ENCODE results near the gene QSER1.
"Not testable (repeated sequence)": the region's sequence is repeated elsewhere in the genome, so short reads cannot be mapped to it uniquely, and the experiment has no call there.

The QSER1 gene

DNA sequence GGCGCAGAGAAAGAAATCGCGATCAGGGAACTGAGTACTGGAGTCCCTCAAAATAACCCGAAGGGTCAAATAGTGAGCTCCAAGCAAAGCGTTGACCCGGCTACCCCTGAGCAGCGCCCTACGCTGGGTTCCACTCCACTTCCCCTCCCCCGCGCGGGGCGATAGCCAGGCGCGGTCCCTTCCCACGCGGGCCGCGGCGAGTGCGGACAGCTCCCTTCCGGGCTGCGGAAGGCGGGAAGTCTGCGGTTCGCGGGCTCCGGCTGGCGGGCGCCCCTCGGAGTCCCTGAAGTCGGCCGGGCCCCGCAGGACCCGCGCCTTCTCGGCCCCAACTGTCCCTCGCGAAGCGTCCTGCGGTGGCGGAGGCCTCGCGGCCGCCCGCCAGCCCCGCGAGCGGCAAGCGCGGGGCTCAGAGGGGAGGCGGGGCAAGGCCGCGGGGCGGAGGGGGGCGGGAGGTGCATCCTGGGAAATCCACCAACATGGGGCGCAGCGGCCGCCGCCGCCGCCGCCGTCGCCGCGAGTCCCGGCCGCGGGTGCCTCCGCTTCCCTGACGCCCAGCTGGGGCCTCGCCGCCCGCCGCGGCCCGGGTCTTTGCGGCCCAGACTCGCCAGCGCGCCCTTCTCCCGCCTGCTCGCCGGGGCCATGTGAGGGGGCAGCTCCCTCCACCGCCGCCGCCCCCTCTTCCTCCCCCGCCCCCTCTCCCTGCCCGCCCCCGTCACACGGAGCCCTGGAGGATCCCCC, at the start of gene QSER1:
Gene QSER1, plus strand, starts transcription at position 457 of the 738 bp plus-strand sequence. CDS start 315 bp downstream, outside the sequence.
- no peak for FAIRE-seq

DNA sequence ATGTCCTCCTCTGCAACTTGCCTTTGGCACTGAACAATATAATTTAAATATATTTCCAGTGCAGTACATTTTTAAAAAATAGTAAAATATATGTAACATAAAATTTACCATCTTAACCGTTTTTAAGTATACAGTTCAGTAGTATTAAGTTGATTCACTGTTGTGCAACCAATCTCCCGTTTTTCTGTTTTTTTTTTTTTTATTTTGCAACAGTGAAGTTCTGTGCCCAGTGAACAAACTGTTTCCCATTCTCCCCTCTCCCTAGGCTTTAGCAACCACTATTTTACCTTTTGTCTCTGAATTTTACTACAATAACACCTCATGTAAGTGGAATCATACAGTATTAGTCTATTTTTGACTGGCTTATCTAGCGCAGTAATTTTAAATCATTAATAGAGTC, 49.1 kb upstream of the QSER1 start:
- FAIRE-seq: no peak

GRCh38 chr11:32847511-32847910, 45.1 kb upstream of the QSER1 start:
- FAIRE-seq: no peak

DNA sequence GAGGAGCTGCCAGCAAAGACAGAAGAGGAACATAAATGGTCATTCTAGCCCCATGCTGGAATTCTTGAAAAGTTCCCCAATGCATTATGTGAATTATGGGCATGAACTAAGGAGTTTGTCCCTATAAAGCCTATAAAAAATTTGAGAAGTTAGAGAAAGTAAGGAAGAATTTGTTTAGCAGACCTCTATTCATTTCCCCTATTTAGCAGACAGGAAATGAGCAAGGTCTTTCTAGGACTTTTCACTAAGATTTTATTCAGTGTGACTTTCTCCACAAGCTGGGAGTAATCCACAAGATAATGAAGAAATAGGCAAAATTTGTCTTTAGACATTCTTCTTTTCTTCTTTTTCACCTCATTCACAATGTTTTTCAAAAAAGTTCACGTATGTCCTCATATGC, 42.9 kb upstream of the QSER1 start:
- no peak for FAIRE-seq

DNA sequence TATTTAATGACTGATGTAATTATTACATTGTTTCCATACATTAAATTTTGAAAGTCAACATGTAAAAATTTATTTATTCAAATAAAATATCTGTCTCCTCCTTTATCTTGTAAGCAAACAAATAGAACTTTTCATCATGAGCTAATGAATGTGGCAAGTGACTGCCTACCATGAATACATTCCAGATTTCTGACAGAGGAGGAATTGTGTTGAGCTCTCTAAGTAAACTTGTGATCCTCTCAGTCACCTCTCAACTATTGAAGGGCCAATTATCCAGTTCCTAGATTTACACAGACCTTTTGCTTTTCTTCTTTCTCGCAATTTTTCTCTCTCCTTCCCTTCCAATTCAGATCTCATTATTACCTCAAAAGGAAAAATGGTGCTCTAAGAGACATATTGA, 41.4 kb upstream of the QSER1 start:
- no peak for FAIRE-seq

DNA sequence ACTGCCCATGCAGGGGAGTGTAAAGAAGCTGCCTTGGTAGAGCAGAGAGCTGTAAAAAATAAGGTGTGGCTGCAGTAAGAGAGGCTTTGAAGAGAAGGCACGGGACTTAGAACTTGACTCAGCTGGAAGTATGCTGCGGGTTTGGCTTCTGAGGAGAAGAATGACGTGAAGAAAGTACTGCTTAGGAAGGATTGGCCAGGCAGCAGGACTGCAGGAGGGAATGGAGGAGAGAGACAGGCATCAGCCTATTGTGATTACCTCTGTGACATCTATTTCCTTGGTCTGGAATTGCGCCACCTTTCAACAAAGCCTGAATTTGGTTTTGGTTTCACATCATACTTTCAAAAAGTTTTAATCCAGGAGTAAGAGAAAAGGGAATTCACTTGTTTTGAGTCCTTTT, 40.4 kb upstream of the QSER1 start:
- peak; percentile 21 for FAIRE-seq

DNA sequence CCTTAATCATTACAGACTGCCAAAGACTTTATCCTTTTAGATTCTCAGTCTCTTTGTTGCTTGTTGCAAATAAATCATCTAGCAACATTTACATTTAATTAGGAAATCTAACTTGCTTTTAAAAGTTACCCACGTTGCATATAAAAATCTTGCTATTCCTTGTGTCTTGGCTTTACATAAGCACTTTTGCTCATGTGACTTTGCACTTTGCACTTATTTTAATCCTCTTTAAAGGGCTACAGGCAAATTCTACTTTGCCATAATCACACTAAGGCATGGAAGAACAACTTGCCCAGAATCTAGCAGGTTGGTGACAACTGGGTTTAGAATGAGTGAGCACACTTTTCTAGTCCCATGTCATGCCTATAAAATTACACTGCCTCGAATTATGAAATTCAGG, 37.0 kb upstream of the QSER1 start:
- no peak for FAIRE-seq

DNA sequence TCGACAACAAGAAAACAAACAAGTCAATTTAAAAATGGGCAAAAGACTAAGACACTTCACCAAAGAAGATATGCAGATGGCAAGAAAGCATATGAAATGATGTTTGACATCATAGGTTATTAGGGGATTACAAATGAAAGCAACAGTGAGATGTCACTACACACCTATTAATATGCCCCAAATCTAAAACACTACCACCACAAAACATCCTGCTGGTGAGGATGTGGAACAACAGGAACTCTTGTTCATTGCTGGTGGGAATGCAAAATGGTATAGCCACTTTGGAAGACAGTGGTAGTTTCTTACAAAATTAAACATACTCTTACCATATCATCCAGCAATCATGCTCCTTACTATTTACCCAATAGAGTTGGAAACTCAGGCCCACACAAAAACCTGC, 33.9 kb upstream of the QSER1 start:
- FAIRE-seq: no peak

- no peak for FAIRE-seq
Measured at GRCh38 chr11:32861850-32862577, 30.6 kb upstream of the QSER1 start.

- no peak for FAIRE-seq
Measured at GRCh38 chr11:32864555-32864954, 28.1 kb upstream of the QSER1 start.

DNA sequence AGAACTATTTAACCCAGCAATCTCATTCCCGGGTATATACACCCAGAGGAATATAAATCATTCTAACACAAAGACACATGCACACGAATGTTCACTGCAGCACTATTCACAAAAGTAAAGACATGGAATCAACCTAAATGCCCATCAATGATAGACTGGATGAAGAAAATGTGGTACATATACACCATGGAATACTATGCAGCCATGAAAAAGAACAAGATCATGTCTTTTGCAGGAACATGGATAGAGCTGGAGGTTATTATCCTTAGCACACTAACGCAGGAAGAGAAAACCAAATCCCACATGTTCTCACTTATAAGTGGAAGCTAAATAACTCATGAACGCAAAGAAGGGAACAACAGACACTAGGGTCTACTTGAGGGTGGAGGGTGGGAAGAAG, 23.9 kb upstream of the QSER1 start:
- FAIRE-seq: not testable (repeated sequence)

GRCh38 chr11:32870676-32871075, 21.9 kb upstream of the QSER1 start:
- no peak for FAIRE-seq

DNA sequence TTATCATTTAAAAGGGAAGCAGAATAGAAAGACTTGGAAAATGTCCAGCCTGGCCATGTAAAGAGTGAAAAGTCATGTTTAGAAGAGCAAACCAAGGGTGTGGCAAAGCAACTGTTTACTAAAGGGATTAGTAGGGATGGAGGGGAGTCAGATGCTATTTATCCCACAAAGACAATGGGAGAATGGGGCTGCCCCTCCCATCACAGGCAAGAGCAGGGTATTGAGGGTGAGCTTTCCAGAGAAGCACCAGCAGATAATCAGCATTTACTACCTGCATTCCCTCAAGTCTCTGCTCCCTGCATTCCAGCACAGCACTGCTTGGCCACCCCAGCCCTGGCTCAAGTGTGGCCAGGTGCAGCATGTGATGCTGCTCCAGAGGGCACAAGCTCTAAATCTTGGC, 18.5 kb upstream of the QSER1 start:
- no peak for FAIRE-seq

- no peak for FAIRE-seq
Measured at GRCh38 chr11:32881286-32881685, 11.3 kb upstream of the QSER1 start.

DNA sequence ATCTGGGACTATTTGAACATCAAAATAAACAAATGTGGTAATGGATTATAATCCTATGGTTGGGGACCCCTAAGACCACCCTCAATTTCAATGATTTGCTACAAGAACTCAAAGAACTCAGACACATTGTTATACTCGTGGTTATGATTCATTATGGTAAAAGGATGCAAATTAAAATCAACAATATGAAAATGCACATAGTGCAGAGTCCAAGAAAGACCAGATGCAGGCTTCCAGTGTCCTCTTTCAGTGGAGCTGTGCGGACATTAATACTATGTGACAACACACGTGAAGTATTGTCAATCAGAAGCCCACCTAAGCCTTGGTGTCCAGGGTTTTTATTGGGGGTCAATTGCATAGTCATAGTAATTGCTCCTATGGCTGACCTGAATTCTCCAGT, 9.2 kb upstream of the QSER1 start:
- no peak for FAIRE-seq

GRCh38 chr11:32884023-32884422, 8.6 kb upstream of the QSER1 start:
- FAIRE-seq: no peak

- FAIRE-seq: no peak
Measured at GRCh38 chr11:32884770-32885384, 7.7 kb upstream of the QSER1 start.

DNA sequence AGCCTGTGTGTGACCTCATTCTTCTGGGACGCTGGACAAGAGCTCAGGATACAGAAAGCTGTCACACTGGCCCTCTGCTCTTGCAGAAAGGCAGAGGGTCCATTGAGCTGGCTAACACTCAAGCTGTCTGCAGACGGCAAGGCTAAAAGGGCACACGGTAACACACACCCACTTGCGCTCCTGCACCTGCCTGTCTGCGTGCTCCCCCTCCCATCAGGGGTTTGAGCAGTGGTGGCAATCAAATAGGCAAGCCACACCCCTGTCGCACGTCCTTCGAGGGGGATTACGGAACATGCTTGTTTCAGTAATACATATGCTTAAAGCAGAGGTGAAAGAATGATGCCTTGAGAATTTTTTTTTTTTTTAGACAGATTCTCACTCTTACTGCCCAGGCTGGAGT, 7.1 kb upstream of the QSER1 start:
- FAIRE-seq: no peak

DNA sequence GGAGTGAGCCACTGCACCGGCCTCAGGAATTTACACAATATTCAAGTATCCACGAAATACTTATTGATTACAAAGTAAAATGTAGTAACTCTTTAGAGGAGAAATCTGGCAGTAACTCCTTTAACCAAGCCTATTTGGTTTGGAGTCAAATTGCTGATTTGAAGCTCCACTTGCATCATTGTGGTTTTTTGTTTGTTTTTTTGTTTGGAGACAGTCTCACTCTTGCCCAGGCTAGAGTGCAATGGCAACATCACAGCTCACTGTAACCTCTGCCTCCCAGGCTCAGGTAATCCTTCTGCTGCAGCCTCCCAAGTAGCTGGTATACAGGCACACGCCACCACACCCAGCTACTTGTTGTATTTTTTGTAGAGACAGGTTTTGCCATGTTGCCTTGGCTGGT, 6.4 kb upstream of the QSER1 start:
- FAIRE-seq: no peak

DNA sequence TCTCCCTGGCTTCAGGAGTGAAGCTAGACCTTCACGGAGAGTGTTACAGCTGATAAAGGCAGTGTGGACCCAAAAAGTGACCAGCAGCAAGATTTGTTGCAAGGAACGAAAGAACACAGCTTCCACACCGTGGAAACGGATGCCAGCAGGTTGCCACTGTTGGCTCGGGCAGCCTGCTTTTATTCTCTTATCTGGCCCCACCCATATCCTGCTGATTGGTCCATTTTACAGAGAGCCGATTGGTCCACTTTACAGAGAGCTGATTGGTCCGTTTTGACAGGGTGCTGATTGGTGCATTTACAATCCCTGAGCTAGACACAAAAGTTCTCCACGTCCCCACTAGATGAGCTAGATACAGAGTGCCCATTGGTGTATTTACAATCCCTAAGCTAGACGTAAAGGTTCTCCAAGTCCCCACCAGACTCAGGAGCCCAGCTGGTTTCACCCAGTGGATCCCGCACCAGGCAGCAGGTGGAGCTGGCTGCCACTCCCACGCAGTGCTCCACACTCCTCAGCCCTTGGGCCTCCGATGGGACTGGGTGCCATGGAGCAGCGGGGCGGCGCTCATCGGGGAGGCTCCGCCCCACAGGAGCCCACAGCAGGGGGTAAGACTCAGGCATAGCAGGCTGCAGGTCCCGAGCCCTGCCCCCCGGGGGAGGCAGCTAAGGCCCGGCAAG, 4.8 kb upstream of the QSER1 start:
- not testable (repeated sequence) for FAIRE-seq

GRCh38 chr11:32888384-32888710, 4.3 kb upstream of the QSER1 start:
- FAIRE-seq: not testable (repeated sequence)

DNA sequence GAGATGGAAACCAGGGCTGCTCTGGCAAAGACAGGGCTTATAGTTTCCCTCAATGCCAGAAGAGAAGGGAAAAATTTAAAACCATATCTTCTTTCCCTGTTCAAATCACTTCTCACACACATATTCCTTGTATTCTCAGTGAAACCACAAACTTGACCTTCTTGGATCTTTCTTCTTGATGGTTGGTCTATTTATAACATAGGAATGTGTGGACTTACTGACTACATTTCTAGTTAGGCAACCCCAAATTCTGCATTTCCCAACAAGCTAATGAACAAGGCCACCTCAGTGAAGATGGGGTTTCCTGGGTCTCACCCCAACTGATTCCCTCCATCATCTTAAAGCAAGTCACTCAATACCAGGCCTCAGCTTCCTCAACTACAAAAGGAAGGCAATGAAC, 3.8 kb upstream of the QSER1 start:
- no peak for FAIRE-seq

- FAIRE-seq: peak; percentile 84
Measured at GRCh38 chr11:32890843-32891656, 1.6 kb upstream of the QSER1 start.

All from colon (tissue), 2 donors.